Retina (tissue), 1 donor: ENCODE results near the gene MATN4.

Experiments used
- DNase-seq: peaks from one replicate; pipeline ENCODE4 v3.0.0-alpha.2; 2016

The MATN4 gene

DNA sequence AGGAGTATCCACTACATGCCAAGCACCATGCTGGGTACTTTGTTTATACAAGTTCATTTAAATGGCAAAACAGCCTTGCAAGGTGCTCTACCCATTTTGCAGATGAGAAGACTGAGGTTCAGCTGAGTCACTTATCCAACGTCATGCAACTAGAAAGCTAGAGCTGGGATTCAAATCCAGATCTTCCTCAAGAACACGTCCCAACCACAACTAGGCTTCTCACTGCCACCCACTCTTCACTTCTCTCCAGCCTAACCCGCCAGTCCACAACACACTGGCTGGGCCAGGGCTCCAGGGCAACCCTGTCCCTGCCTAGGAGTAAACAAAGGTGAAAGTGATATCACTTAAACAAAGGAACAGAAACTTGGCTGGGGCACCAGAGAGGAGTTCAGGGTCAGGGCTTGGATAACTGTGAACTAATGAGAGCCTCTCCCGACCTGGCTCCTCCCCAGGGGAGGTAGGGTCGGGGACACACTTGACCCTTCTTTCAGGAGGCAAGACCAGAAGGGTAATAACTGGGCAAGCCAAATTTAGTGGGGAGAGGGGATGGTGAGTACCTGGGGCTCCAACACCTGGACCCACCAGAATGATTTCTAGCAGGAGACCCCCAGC lies 32.2 kb upstream of the MATN4 start:
- DNase-seq, result no peak

DNA sequence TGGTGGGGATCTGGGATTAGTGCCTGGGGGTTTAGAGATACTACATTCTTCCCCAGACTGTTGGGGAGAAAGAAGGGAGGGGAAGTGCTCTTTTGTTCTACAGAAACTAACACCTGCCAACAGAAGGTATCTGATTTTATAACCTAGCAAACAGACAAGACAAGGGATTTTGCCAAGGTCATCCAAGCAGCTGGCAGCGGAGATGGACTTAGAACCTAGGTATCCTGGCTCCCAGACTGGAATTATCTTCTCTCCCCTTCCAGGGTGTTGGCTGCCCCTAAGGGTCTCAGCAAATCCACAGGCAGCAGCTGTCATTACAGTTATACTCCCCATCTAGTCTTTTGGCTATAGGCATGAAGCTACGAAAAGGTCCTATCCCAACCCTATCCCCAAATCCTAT lies 31.7 kb upstream of the MATN4 start:
- no peak for DNase-seq

GRCh38 chr20:45339084-45339483 lies 31.0 kb upstream of the MATN4 start:
- DNase-seq, result no peak

DNA sequence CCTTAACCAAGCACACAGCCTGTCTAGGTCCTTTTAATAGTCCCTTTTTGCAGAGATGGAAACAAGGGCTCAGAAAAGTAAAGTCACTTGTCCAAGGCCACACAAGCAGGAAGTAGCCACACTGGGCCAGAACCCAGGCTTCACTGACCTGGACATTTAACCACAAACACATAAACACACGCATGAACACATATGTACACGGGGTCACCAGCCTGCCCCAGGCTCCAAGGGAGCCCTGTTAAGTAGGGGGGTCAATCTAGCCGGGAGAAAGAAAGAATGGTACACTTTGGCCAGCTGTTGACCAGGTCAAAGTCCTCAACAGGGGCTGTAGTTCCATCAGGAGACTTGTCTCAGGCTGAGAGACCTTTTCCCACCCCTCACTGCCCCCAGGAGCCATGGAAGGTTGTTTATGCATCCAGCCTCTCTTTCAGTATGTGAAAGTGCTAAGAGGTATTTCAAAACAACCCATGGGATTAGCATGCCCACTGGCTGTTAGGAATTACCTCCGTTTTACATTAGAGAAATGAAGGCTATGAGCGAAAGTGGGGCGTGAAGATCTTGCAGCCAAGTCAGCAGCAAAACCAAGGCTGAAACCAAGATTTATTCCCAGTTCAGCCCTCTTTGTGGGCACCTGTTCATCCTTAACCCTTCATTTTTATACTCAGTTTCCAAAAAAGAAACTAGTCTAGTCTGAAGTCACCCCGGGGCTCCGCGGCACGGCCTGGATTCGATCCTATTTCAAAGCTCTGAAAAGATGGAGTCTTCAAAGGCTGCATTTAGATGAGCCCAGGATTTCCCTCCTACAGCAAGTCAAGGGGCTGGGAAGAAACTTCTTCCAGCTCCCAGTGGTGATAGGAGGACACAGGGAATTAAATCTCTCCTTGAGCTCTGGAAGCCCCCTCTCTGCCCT lies 30.3 kb upstream of the MATN4 start:
- DNase-seq, result no peak

DNA sequence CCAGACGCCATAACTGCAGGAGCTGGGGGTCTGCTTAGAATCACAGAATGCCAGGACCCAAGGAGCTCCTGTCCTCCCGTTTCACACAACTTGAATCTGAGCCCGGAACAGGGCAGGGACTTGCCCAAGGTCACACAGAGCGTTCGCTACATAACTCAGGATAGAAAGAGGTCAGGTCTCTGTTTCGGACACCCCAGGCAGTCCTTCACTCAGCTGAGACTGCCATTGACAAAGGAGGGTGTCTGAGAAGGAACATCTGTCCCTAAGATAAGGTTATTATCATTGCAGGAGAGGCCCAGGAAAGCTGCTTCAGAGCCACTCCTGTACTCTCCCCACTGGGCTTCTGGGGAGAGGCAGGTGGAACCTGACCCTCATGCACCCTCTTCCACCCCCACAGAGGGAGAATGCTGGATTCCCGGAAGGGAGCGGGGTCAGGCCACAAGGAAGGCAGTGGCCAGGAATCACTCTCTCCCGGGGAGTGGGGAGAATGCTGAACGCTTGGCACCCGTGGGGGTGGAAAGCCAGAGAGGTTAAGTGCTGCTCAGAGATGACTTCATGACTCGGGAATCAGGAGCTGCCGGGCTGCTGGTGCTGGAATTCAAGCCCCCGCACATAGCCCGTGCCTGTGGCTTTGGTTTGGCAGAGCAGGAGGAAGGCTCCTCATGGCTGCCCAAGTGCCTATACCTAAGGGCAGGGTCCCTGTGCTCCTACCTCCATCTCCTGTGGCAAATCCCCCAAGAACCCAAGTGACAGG lies 29.4 kb upstream of the MATN4 start:
- no peak for DNase-seq

GRCh38 chr20:45336530-45337366 lies 28.6 kb upstream of the MATN4 start:
- no peak for DNase-seq

- no peak for DNase-seq
Measured at GRCh38 chr20:45330476-45330875, 22.4 kb upstream of the MATN4 start.

DNA sequence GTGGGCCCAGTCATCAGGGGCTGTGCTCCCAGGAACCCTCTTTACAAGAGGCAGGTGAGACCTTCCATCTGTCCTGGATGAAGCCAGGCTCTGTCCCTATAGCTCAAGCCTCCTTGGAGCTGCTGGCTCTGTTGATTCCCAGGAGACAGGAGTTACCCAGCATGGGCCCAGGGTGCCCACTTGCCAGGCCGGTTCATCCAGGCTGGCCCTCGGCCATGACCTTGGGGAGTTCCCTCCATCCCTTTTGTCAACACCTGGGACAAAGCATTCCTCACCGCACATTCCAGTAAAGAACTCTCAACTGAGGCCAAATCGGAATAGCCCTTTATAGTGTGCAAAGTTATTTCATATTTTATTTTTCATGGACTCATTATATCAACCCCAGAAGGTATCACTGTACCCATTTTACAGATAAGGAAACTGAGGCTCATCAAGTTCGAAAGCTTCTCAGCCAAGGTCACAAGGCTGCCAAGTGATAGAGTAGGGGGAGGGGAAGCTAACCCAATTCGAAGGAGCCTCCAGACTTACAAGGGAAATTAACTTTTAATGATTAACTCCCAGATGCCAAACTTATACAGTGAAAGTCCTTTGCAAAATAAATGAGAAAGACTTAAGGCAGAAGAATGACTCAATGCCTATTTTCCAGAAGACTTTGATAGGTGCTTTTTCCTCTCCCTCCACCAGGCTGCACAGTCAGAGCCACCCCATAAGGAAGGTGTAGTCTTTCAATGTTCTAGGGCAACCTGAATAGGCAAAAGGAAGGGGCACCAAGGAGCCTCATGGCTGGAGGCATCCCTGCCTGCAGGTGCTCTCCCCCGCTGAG lies 21.6 kb upstream of the MATN4 start:
- no peak for DNase-seq

- no peak for DNase-seq
Measured at GRCh38 chr20:45328451-45328850, 20.4 kb upstream of the MATN4 start.

DNA sequence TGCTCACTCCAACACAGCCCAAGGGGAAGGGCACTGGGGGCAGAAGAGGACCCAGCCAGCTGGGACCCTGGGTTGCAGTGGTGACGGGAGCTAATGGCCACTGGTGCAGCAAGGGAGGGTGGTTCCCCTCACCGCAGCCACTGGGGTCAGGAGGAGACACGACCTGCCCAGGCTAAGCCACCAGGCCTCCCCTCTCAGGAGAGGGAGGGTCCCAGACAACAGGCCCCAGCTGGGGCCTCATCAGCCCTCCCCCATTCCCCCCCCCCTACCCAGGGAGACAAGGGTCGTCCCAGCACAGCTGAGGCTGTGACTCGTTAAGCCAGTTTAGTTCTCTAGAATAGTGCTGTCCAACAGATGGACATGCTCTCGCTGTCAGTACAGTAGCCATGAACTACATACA lies 17.3 kb upstream of the MATN4 start:
- DNase-seq, result no peak

DNA sequence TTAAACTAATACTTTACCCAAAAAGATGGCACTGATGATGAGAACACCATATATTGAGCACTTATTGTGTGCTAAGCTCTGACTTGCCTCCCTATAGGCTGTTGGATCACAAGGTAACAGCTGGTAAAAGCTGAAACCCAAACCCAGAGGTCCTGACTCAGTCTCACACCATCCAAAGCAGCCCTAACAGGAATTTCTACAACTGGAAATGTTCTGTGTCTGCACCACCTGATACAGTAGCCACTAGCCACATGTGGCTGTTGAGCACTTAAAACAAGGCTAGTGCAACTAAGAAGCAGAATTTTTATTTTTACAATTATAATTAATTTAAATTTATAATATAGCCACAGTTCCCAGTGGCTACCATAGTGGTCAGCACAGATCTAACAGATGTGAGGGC lies 15.6 kb upstream of the MATN4 start:
- no peak for DNase-seq

GRCh38 chr20:45322952-45323383 lies 14.9 kb upstream of the MATN4 start:
- DNase-seq, result no peak

GRCh38 chr20:45320948-45321595 lies 13.0 kb upstream of the MATN4 start:
- DNase-seq, result no peak

DNA sequence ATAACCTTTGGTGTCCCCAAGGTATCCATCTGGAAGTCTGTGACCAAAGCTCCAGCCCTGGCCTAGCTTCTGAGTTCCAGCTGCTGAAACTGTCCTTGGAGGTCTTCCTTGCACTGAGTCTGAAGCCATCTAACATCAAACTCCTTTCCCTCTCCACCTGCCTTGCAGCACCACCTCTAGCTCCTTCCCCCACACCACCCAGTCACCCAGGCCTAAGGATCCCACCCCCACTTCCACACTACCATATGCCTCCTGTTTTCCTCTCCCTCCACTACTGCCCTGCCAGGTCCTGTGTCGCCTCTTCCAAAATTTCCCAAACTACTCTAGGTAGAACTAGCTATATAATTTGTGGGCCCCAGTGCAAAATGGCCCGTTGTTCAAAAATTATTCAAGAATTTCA lies 10.8 kb upstream of the MATN4 start:
- DNase-seq, result no peak

DNA sequence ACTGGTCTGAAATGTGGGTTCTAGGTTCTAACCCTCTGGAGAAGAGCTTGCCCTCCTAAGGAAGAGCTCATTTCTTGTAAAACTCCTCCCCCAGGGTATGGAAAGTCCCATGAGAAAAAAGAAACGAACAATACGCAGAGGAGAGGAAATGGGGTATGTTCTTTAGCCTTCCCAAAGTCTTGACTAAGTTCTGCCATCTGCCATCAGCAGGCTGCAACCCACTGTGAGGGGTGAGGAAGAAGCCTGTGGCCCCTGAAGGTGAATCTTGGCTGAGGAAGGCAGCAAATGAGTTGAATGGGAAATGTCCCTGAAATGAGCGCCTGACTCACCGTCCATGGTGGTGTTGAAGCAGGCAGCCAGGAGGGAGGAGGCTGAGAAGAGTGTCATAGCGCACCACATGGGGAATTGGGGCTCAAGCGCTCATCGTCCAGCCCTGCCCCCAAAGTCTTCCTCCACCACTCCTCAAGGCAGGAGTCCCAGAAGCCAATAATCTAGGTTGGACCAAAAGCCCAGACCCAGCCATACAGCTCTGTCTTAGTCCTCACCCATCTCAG lies 10.4 kb upstream of the MATN4 start:
- no peak for DNase-seq

DNA sequence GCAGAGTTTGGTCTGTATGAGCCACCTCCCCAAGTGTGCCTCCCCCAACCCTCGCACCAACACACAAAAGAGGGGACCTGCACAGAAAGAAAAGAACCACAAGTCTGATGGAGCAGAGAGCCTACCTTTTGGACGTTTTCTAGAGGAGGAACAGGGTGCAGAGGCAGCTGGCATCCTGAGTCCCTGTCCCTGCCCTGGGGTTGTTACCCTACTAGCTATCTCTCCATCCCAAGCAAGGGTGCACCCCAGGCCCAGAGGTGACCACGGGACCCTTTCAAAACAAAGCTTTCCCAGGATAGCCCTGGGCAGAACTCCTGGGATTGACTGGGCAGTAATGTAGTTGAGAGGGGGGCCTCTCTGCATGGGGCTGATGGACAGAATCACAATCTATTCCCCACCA lies 9.7 kb upstream of the MATN4 start:
- no peak for DNase-seq

DNA sequence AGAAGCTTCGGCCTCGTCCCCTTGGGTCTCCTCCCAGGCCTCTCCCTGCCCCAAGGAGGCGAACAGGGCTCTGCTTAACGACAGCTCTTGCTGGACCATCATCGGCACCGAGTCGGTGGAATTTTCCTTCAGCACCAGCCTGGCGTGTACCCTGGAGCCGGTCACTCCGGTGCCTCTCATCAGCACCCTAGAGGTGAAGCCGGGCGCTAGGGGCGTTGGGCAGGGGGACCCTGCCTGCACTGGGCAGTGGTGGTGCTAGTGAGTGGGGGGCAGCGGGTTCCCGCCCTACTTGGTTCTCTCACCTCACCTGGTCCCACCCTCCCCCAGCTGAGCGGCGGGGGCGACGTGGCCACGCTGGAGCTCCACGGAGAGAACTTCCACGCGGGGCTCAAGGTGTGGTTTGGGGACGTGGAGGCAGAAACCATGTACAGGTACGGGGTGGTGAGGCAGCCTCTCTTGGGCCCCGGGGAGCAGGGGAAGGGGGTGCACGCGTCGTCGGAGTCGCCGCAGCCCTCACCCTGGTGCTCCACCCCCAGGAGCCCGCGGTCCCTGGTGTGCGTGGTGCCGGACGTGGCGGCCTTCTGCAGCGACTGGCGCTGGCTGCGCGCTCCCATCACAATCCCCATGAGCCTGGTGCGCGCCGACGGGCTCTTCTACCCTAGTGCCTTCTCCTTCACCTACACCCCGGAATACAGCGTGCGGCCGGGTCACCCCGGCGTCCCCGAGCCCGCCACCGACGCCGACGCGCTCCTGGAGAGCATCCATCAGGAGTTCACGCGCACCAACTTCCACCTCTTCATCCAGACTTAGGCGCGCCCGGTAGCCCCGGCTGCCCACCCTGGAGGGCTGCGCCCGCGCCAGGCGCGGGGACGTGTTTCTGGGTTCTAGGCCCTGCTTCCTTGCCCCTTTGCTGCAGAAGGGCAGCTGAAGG lies 8.3 kb upstream of the MATN4 start:
- no peak for DNase-seq

DNA sequence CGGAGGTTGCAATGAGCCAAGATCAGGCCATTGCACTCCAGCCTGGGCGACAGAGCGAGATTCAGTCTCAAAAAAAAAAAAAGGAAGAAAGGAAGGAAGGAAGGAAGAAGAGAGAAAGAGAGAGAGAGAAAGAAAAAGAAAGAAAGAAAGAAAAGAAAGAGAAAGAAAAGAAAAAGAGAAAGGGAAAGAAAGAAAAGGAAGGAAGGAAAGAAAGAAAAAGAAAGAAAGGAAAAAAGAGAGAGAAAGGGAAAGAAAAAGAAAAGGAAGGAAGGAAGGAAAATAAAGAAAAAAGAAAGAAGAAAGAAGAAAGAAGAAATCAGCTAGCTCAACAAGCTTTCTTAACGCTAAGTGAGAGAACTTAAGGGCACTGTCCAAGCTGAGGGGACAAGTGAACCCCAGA lies 7.6 kb upstream of the MATN4 start:
- DNase-seq, result no peak

- DNase-seq, result no peak
Measured at GRCh38 chr20:45313943-45314342, 5.8 kb upstream of the MATN4 start.
